Sigmoid colon (tissue), 7 donors: Measurements from ENCODE around the gene ARHGAP8. TPM values are rescaled to one million over a fixed set of nuclear protein-coding genes. Genes with fewer than 3 reads are reported as not detected.
"Not testable (repeated sequence)": the region's sequence is repeated elsewhere in the genome, so short reads cannot be mapped to it uniquely, and the experiment has no call there.

ENCODE experiments used
- DNase-seq: peaks from one replicate; pipeline ENCODE4 v3.0.0-alpha.2; 2019
- H3K27ac ChIP-seq, 4 donors: fragments of 200-600 bp; sonication (generic); one replicate each; pipeline ENCODE4 v1.5.1; 2016 to 2019; ENCODE audit warnings: mild to moderate bottlenecking in 1 of 4
- H3K27me3 ChIP-seq, 3 donors: fragments of 200-600 bp; sonication (generic); one replicate each; pipeline ENCODE4 v1.5.1; 2019; ENCODE audit warnings: mild to moderate bottlenecking in 1 of 3
- H3K36me3 ChIP-seq, 4 donors: fragments of 200-600 bp; sonication (generic); one replicate each; pipeline ENCODE4 v1.5.1; 2016 to 2019
- H3K4me1 ChIP-seq, 4 donors: fragments of 200-600 bp; sonication (generic); one replicate each; pipeline ENCODE4 v1.5.1; 2017 to 2019
- H3K4me3 ChIP-seq, 4 donors: fragments of 200-600 bp; sonication (generic); one replicate each; pipeline ENCODE4 v1.5.1; 2017 to 2019; ENCODE audit warnings: mild to moderate bottlenecking in 2 of 4, moderate library complexity in 1 of 4
- H3K9me3 ChIP-seq, 4 donors: fragments of 200-600 bp in 3 of 4; sonication (generic) in 3 of 4; one replicate each; pipeline versions ENCODE4 v1.5.1 to v1.6.1; 2013 to 2019
- CTCF ChIP-seq, 4 experiments: fragments of 450-650 bp in 3 of 4; fragments of 200-600 bp in 1 of 4; IDR thresholded peaks; one replicate each; pipeline ENCODE4 v1.5.1; 2016 to 2019; ENCODE audit warnings: antibody characterized with exemption in 4 of 4, mild to moderate bottlenecking in 3 of 4, moderate library complexity in 2 of 4
- EP300 ChIP-seq, 4 donors: sonication (generic); formaldehyde crosslinking; IDR thresholded peaks; one replicate each; pipeline ENCODE4 v1.6.1; 2017; ENCODE audit warnings: antibody characterized with exemption in 4 of 4
- POLR2A ChIP-seq, 2 donors: fragments of 450-650 bp; IDR thresholded peaks; one replicate each; pipeline ENCODE4 v1.6.1; 2016; ENCODE audit warnings: antibody characterized with exemption in 2 of 2, mild to moderate bottlenecking in 2 of 2, moderate library complexity in 2 of 2
- POLR2AphosphoS5 ChIP-seq, 4 donors: sonication (generic); formaldehyde crosslinking; IDR thresholded peaks; one replicate each; pipeline ENCODE4 v1.6.1; 2017; ENCODE audit warnings: antibody characterized with exemption in 4 of 4
- WGBS, 2 donors: extraction: QIAGEN DNeasy Blood & Tissue Kit; methylation state at CpG; one replicate each; pipeline ENCODE4 v1.1.7; 2013; 5-methylcytosine and 5-hydroxymethylcytosine counted together
- intact Hi-C: fragments of 100-400 bp; cut with DNase I; formaldehyde crosslinking; loops from one replicate; pipeline ENCODE4 v1.15.1; 2023
- polyA plus RNA-seq, 3 donors: library from polyadenylated mRNA; stranded (reverse); fragments of 200-250 nt; gene quantifications; one replicate each; pipeline ENCODE4 v1.2.3, GENCODE V29; 2013
- total RNA-seq, 4 donors: library from RNA; depleted of rRNA; stranded (reverse); fragments of >200 nt; gene quantifications; one replicate each; pipeline ENCODE4 v1.1.0, GENCODE V29; 2016
- donor health status: healthy with polysubstance abuse.
- donor health status: Bipolar disorder and iron deficiency.
- donor health status: healthy.

Gene ARHGAP8
- total and polyA plus RNA-seq, 7 donors: 0.66 to 30.9 (median 6.0) TPM; not detected in 1

GRCh38 chr22:44855855-44856254 is 103.5 kb downstream of the ARHGAP8 start:
- DNase-seq: peak; percentile 11

GRCh38 chr22:44858819-44859218 is 106.4 kb downstream of the ARHGAP8 start:
- H3K4me1 ChIP-seq, H3K4me3 ChIP-seq, DNase-seq, H3K9me3 ChIP-seq, H3K27me3 ChIP-seq, H3K27ac ChIP-seq, H3K36me3 ChIP-seq, intact Hi-C loops: not testable (repeated sequence)
- 18 to 66% methylated on average over 6 to 7 of the region's 7 CpGs for WGBS, 2 donors

More at GRCh38 chr22:44855855-44856254, 103.5 kb downstream of the ARHGAP8 start:
- Histone ChIP-seq H3K27me3 (no peaks in the 10 kb centered on the region), H3K36me3 (no peaks in the 10 kb centered on the region), H3K4me1 (no peaks in the 10 kb centered on the region), H3K4me3 (no peak overlapping the region), H3K9me3 (no peaks in the 10 kb centered on the region), H3K27ac (no peak overlapping the region)
- TF ChIP-seq POLR2A (IDR thresholded peaks at IDR 0.05) (no peak), CTCF (IDR thresholded peaks at IDR 0.05) (no peak), EP300 (IDR thresholded peaks at IDR 0.05) (no peak), POLR2AphosphoS5 (IDR thresholded peaks at IDR 0.05) (no peak)
- 92 to 96% methylated on average over 5 of the region's 5 CpGs for WGBS, 2 donors
- intact Hi-C loops: no loop called here

GRCh38 chr22:44859641-44860040 is 107.3 kb downstream of the ARHGAP8 start:
- H3K27me3 ChIP-seq: no peaks in the 10 kb centered on the region
- TF ChIP-seq POLR2A (IDR thresholded peaks at IDR 0.05): no peak
- TF ChIP-seq POLR2AphosphoS5 (IDR thresholded peaks at IDR 0.05): no peak
- TF ChIP-seq EP300 (IDR thresholded peaks at IDR 0.05): no peak
- no peak for TF ChIP-seq CTCF (IDR thresholded peaks at IDR 0.05)
- H3K36me3 ChIP-seq: no peaks in the 10 kb centered on the region
- DNase-seq: no peak
- no peaks in the 10 kb centered on the region for H3K4me1 ChIP-seq
- H3K9me3 ChIP-seq: no peaks in the 10 kb centered on the region
- H3K4me3 ChIP-seq: no peak overlapping the region
- 88 to 96% methylated on average over 13 of the region's 13 CpGs for WGBS, 2 donors
- intact Hi-C loops: no loop called here
- H3K27ac ChIP-seq: no peak overlapping the region

GRCh38 chr22:44860311-44860710 is 107.9 kb downstream of the ARHGAP8 start:
- Histone ChIP-seq H3K4me3 (no peak overlapping the region), H3K36me3 (no peaks in the 10 kb centered on the region), H3K27ac (no peak overlapping the region), H3K9me3 (no peaks in the 10 kb centered on the region), H3K4me1 (no peaks in the 10 kb centered on the region), H3K27me3 (no peaks in the 10 kb centered on the region)
- 73 to 83% methylated on average over 6 of the region's 6 CpGs for WGBS, 2 donors
- TF ChIP-seq POLR2A (IDR thresholded peaks at IDR 0.05) (no peak), EP300 (IDR thresholded peaks at IDR 0.05) (no peak), POLR2AphosphoS5 (IDR thresholded peaks at IDR 0.05) (no peak)
- DNase-seq: no peak
- intact Hi-C loops: no loop called here

- no peaks in the 10 kb centered on the region for H3K9me3 ChIP-seq
- DNase-seq: no peak
- intact Hi-C loops: no loop called here
- no peak overlapping the region for H3K4me3 ChIP-seq
- no peaks in the 10 kb centered on the region for H3K4me1 ChIP-seq
- no peaks in the 10 kb centered on the region for H3K27me3 ChIP-seq
- H3K27ac ChIP-seq: no peak overlapping the region
- TF ChIP-seq POLR2A (IDR thresholded peaks at IDR 0.05) (no peak), POLR2AphosphoS5 (IDR thresholded peaks at IDR 0.05) (no peak), CTCF (IDR thresholded peaks at IDR 0.05) (no peak), EP300 (IDR thresholded peaks at IDR 0.05) (no peak)
- WGBS, 2 donors: 89 to 90% methylated on average over 7 of the region's 7 CpGs
- no peaks in the 10 kb centered on the region for H3K36me3 ChIP-seq
Measured at GRCh38 chr22:44861245-44861644, 108.9 kb downstream of the ARHGAP8 start.

DNA sequence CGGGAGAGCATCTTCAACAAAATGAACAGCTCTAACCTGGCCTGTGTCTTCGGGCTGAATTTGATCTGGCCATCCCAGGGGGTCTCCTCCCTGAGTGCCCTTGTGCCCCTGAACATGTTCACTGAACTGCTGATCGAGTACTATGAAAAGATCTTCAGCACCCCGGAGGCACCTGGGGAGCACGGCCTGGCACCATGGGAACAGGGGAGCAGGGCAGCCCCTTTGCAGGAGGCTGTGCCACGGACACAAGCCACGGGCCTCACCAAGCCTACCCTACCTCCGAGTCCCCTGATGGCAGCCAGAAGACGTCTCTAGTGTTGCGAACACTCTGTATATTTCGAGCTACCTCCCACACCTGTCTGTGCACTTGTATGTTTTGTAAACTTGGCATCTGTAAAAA is 109.9 kb downstream of the ARHGAP8 start:
- Histone ChIP-seq H3K27me3 (no peaks in the 10 kb centered on the region), H3K4me1 (no peaks in the 10 kb centered on the region), H3K4me3 (no peak overlapping the region), H3K9me3 (no peaks in the 10 kb centered on the region), H3K27ac (no peak overlapping the region), H3K36me3 (no peaks in the 10 kb centered on the region)
- TF ChIP-seq CTCF (IDR thresholded peaks at IDR 0.05): no peak
- TF ChIP-seq EP300 (IDR thresholded peaks at IDR 0.05): no peak
- TF ChIP-seq POLR2AphosphoS5 (IDR thresholded peaks at IDR 0.05): no peak
- no peak for TF ChIP-seq POLR2A (IDR thresholded peaks at IDR 0.05)
- intact Hi-C loops: no loop called here
- WGBS, 2 donors: 88 to 89% methylated on average over 11 of the region's 11 CpGs
- no peak for DNase-seq
